ENCODE measurements around the gene PRSS2. TPM values are rescaled to one million over a fixed set of nuclear protein-coding genes. Genes with fewer than 3 reads are reported as not detected.
"Not testable (repeated sequence)": the region's sequence is repeated elsewhere in the genome, so short reads cannot be mapped to it uniquely, and the experiment has no call there.

The PRSS2 gene
- total RNA-seq, 4 donors from 2014 or later: not detected

DNA sequence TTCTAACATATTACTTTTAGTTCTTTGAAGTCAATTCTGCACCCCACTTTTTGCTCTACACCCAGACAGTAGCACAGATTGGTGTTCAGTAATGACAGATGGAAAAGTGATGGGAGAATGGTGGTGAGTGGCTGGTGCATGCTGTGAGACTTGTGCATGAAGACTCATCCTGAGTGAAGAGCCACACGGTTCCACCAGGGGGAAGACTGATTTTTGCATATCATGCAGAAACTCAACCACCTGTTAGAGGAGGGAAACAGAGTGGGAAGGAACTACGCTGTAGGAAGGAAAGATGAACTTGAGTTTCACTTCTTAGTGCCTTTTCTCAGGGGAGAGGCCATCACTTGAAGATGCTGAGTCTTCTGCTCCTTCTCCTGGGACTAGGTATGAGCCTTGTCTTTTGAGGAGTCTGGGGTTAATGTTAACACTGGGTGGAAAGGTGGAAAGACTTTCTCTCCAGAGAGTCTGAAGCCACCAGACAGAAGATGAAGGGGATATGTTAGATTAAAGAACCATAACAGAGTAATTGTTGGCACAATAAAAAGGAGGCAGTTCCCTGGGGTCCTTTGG lies 30.8 kb upstream of the PRSS2 start:
- H3K4me1 ChIP-seq: peaks cover 0 to 3% (median 0%) of the 10 kb centered on the region in 4 donors
- no peaks in the 10 kb centered on the region for H3K36me3 ChIP-seq
- DNase-seq: no peak
- WGBS, 2 donors (ENCODE audit: low coverage in 1 of 2): 40 to 42% methylated on average over 1 to 2 of the region's 2 CpGs
- no peaks in the 10 kb centered on the region for H3K27me3 ChIP-seq
- no peak overlapping the region for H3K27ac ChIP-seq
- TF ChIP-seq EP300 (IDR thresholded peaks at IDR 0.05; ENCODE audit: low read depth) (no peak), CTCF (IDR thresholded peaks at IDR 0.05) (no peak), POLR2AphosphoS5 (IDR thresholded peaks at IDR 0.05) (no peak), POLR2A (IDR thresholded peaks at IDR 0.05) (no peak)
- no peaks in the 10 kb centered on the region for H3K9me3 ChIP-seq
- intact Hi-C loops (cut with DNase I; ENCODE audit: low total_unique reads) (no loop called here), in situ Hi-C loops (cut with MboI; ENCODE audit: low pct_ligation_motif_present in 1 of 4, low pct_unique_long_range_greater_than_20kb in 1 of 4, low sequenced_read_pairs in 3 of 4) (no loop called here)
- no peak overlapping the region for H3K4me3 ChIP-seq

DNA sequence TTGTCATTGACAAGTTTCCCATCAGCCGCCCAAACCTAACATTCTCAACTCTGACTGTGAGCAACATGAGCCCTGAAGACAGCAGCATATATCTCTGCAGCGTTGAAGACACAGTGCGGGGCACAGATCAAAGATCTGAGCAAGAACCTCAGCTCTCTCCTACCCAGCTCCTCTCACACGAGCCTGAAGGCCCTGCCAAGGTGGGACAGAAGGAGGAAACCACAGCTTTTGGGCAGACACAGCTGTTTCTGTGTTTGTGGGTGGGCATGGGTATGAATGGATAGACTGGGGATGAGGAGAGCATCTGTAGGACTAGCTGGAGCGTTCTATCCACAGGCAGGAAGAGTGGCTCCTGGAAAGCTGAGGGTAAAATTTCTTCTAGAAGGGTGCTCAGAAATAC lies 30.0 kb upstream of the PRSS2 start:
- H3K4me1 ChIP-seq: peaks cover 0 to 3% (median 0%) of the 10 kb centered on the region in 4 donors
- H3K27ac ChIP-seq: no peak overlapping the region
- WGBS, 2 donors (ENCODE audit: low coverage in 1 of 2): 74 to 80% methylated on average over 1 to 5 of the region's 5 CpGs
- in situ Hi-C loops (cut with MboI; ENCODE audit: low pct_ligation_motif_present in 1 of 4, low pct_unique_long_range_greater_than_20kb in 1 of 4, low sequenced_read_pairs in 3 of 4) (no loop called here), intact Hi-C loops (cut with DNase I; ENCODE audit: low total_unique reads) (no loop called here)
- no peaks in the 10 kb centered on the region for H3K36me3 ChIP-seq
- TF ChIP-seq CTCF (IDR thresholded peaks at IDR 0.05): no peak
- TF ChIP-seq EP300 (IDR thresholded peaks at IDR 0.05; ENCODE audit: low read depth): no peak
- TF ChIP-seq POLR2AphosphoS5 (IDR thresholded peaks at IDR 0.05): no peak
- TF ChIP-seq POLR2A (IDR thresholded peaks at IDR 0.05): no peak
- no peaks in the 10 kb centered on the region for H3K9me3 ChIP-seq
- H3K27me3 ChIP-seq: no peaks in the 10 kb centered on the region
- no peak overlapping the region for H3K4me3 ChIP-seq
- no peak for DNase-seq

DNA sequence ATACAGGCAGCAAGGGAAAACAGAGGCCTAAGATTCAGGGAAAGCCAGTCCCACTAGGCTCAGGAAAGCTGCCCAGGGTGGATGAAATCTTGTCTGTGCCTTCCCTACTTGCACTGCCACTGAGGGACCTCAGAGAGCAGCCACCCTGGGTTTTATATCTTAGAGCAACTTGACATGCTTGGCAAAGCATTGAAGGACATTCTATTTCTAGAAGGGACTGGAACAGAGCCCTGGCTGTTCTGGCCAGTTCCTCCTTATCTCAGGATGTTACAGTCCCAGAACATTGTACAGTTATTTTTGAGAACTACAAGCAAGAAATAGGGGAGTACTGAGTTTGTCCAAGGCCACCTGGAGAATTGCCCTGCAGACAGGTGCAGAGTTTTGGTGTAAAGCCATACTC lies 28.8 kb upstream of the PRSS2 start:
- in situ Hi-C loops (cut with MboI; ENCODE audit: low pct_ligation_motif_present in 1 of 4, low pct_unique_long_range_greater_than_20kb in 1 of 4, low sequenced_read_pairs in 3 of 4); H3K4me3 ChIP-seq; H3K27ac ChIP-seq; H3K9me3 ChIP-seq; H3K4me1 ChIP-seq; intact Hi-C loops (cut with DNase I; ENCODE audit: low total_unique reads); DNase-seq; H3K27me3 ChIP-seq; H3K36me3 ChIP-seq: not testable (repeated sequence)

GRCh38 chr7:142745091-142745635 lies 25.6 kb upstream of the PRSS2 start:
- no peak for DNase-seq
- Histone ChIP-seq H3K9me3 (no peaks in the 10 kb centered on the region), H3K27ac (no peak overlapping the region), H3K27me3 (no peaks in the 10 kb centered on the region), H3K36me3 (no peaks in the 10 kb centered on the region), H3K4me1 (peaks cover 0 to 3% (median 0%) of the 10 kb centered on the region in 4 donors), H3K4me3 (no peak overlapping the region)
- intact Hi-C loops (cut with DNase I; ENCODE audit: low total_unique reads): no loop called here
- TF ChIP-seq POLR2A (IDR thresholded peaks at IDR 0.05) (no peak), EP300 (IDR thresholded peaks at IDR 0.05; ENCODE audit: low read depth) (no peak), POLR2AphosphoS5 (IDR thresholded peaks at IDR 0.05) (no peak), CTCF (IDR thresholded peaks at IDR 0.05) (no peak)
- in situ Hi-C loops (cut with MboI; ENCODE audit: low pct_ligation_motif_present in 1 of 4, low pct_unique_long_range_greater_than_20kb in 1 of 4, low sequenced_read_pairs in 3 of 4): no loop called here
- WGBS, 2 donors (ENCODE audit: low coverage in 1 of 2): 57 to 77% methylated on average over 1 of the region's 1 CpG

- TF ChIP-seq EP300 (IDR thresholded peaks at IDR 0.05; ENCODE audit: low read depth) (no peak), POLR2AphosphoS5 (IDR thresholded peaks at IDR 0.05) (no peak), CTCF (IDR thresholded peaks at IDR 0.05) (no peak), POLR2A (IDR thresholded peaks at IDR 0.05) (no peak)
- Histone ChIP-seq H3K4me1 (peaks cover 0 to 3% (median 0%) of the 10 kb centered on the region in 4 donors), H3K4me3 (no peak overlapping the region), H3K27ac (no peak overlapping the region), H3K9me3 (no peaks in the 10 kb centered on the region), H3K36me3 (no peaks in the 10 kb centered on the region), H3K27me3 (no peaks in the 10 kb centered on the region)
- in situ Hi-C loops (cut with MboI; ENCODE audit: low pct_ligation_motif_present in 1 of 4, low pct_unique_long_range_greater_than_20kb in 1 of 4, low sequenced_read_pairs in 3 of 4) (no loop called here), intact Hi-C loops (cut with DNase I; ENCODE audit: low total_unique reads) (no loop called here)
- 77% methylated on average over 4 of the region's 4 CpGs; no CpG with 5 or more reads in 1 of the 2 donors for WGBS, 2 donors (ENCODE audit: low coverage in 1 of 2)
- DNase-seq: no peak
These were observed 25.0 kb upstream of the PRSS2 start for GRCh38 chr7:142745745-142746144.

All from transverse colon (tissue), 4 donors.